ENCODE results near the gene PLA2G2D. TPM values are rescaled to one million over a fixed set of nuclear protein-coding genes. Genes with fewer than 3 reads are reported as not detected.

The PLA2G2D gene
- total and polyA plus RNA-seq, 9 of the 15 experiments (the other 6 are each of a cell fraction or from before 2014, with no cell fraction given), result not detected

GRCh38 chr1:20124456-20125057 is 5.2 kb upstream of the PLA2G2D start (continued):
- TF ChIP-seq CHD4 (IDR thresholded peaks at IDR 0.05; ENCODE audit: insufficient read depth, insufficient replicate concordance, low read depth, low read length, poor library complexity, severe bottlenecking) (no peak), ZNF551 (CRISPR knock-in tag; IDR thresholded peaks at IDR 0.05) (no peak), PATZ1 (CRISPR knock-in tag; IDR thresholded peaks at IDR 0.05; ENCODE audit: borderline replicate concordance) (no peak), ELF1 (tag; IDR thresholded peaks at IDR 0.05) (no peak), ZNF695 (CRISPR knock-in tag; IDR thresholded peaks at IDR 0.05) (no peak), GABPB2 (CRISPR knock-in tag; conservative IDR thresholded peaks at IDR 0.05) (no peak), ATF3 (IDR thresholded peaks at IDR 0.05) (peak; percentile 82), ATF3 (CRISPR knock-in tag; conservative IDR thresholded peaks at IDR 0.05) (0 out of 2 replicates have a peak, but pooled peaks have one; percentile 58), ZNF134 (CRISPR knock-in tag; conservative IDR thresholded peaks at IDR 0.05) (no peak), ZNF436 (CRISPR knock-in tag; IDR thresholded peaks at IDR 0.05) (no peak), HDAC8 (tag; IDR thresholded peaks at IDR 0.05) (no peak), TEAD1 (CRISPR knock-in tag; IDR thresholded peaks at IDR 0.05) (no peak), EP300 (IDR thresholded peaks at IDR 0.05; ENCODE audit: low read length) (no peak), RREB1 (CRISPR knock-in tag; IDR thresholded peaks at IDR 0.05) (no peak), SMAD3 (CRISPR knock-in tag; conservative IDR thresholded peaks at IDR 0.05) (no peak), HCFC1 (IDR thresholded peaks at IDR 0.05; ENCODE audit: low read depth, low read length) (no peak), SMARCA5 (IDR thresholded peaks at IDR 0.05) (no peak), NFYB (IDR thresholded peaks at IDR 0.05; ENCODE audit: extremely low read depth, insufficient read length) (no peak), PHB (CRISPR knock-in tag; IDR thresholded peaks at IDR 0.05) (no peak), FOXJ3 (CRISPR knock-in tag; IDR thresholded peaks at IDR 0.05) (no peak), PHF21A (IDR thresholded peaks at IDR 0.05; ENCODE audit: borderline replicate concordance, low read depth) (no peak)
